ENCODE data around the gene WDR13. TPM values are rescaled to one million over a fixed set of nuclear protein-coding genes. Genes with fewer than 3 reads are reported as not detected.
"Not testable (repeated sequence)": the region's sequence is repeated elsewhere in the genome, so short reads cannot be mapped to it uniquely, and the experiment has no call there.

WDR13 gene
- polyA plus RNA-seq, 3 donors from 2014 or later: 67.1 to 78.1 (median 75.4) TPM

GRCh38 chrX:48649102-48649501 lies 51.8 kb downstream of the WDR13 start:
- Mint-ChIP-seq H3K36me3 (no peaks in the 10 kb centered on the region), H3K4me3 (no peak overlapping the region), H3K27me3 (ENCODE audit: low read depth in 3 of 3) (peaks cover 0 to 5% (median 1%) of the 10 kb centered on the region in 3 donors), H3K4me1 (no peaks in the 10 kb centered on the region), H3K9me3 (no peaks in the 10 kb centered on the region), H3K27ac (no peak overlapping the region)
- DNase-seq: no peak

DNA sequence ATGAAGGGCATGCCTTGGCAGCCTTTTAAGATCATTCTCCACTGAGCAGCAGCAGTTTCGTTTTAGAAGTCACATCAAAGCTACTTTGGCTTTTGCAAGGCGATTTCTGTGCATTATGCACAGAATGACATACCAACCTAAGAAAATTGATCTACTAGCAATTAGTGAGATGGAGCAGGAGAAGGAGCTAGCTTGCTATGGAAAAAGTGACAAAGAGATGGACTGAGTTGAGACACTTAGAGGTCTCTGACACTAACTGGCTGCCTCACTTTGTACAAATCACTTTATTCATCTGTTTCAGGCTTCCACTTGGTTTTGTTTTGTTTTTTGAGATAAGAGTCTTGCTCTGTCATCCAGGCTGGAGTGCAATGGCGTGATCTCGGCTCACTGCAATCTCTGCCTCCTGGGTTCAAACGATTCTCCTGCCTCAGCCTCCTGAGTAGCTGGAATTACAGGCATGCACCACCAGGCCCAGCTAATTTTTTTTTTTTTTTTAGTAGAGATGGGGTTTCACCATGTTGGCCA lies 54.8 kb downstream of the WDR13 start:
- not testable (repeated sequence) for H3K27me3 Mint-ChIP-seq (ENCODE audit: low read depth in 3 of 3); H3K27ac Mint-ChIP-seq; DNase-seq; H3K36me3 Mint-ChIP-seq; H3K9me3 Mint-ChIP-seq; H3K4me1 Mint-ChIP-seq; H3K4me3 Mint-ChIP-seq

- H3K9me3 Mint-ChIP-seq; H3K4me3 Mint-ChIP-seq; H3K36me3 Mint-ChIP-seq; H3K27ac Mint-ChIP-seq; DNase-seq; H3K27me3 Mint-ChIP-seq (ENCODE audit: low read depth in 3 of 3); H3K4me1 Mint-ChIP-seq: not testable (repeated sequence)
Measured at GRCh38 chrX:48654746-48655145, 57.5 kb downstream of the WDR13 start.

Other genes with a start within 250 kb of the WDR13 start
- not detected for gene SSX3, start 240.8 kb upstream of the WDR13 start, polyA plus RNA-seq
- not detected for gene SSX4, start 214.0 kb upstream of the WDR13 start, polyA plus RNA-seq
- gene SSX4B, start 185.5 kb upstream of the WDR13 start, polyA plus RNA-seq: not detected
- gene SLC38A5, start 127.2 kb upstream of the WDR13 start, polyA plus RNA-seq: 10 to 100 TPM; 24.3 to 48.0 (median 26.5) TPM
- 100 to 1,000 TPM in 1 of 3 donors, 10 to 100 TPM in 2; 73.5 to 115 (median 85.0) TPM for gene FTSJ1, start 121.3 kb upstream of the WDR13 start, polyA plus RNA-seq
- gene PORCN, start 88.5 kb upstream of the WDR13 start, polyA plus RNA-seq: 10 to 100 TPM; 13.1 to 29.8 (median 18.1) TPM
- 100 to 1,000 TPM; 184 to 314 (median 233) TPM for gene EBP, start 75.7 kb upstream of the WDR13 start, polyA plus RNA-seq
- gene TBC1D25, start 57.8 kb upstream of the WDR13 start, polyA plus RNA-seq: 10 to 100 TPM; 20.0 to 34.9 (median 30.6) TPM
- gene RBM3, start 23.0 kb upstream of the WDR13 start, polyA plus RNA-seq: 100 to 1,000 TPM; 251 to 286 (median 252) TPM
- 10 to 100 TPM; 15.2 to 43.0 (median 18.3) TPM for gene WAS, start 86.3 kb downstream of the WDR13 start, polyA plus RNA-seq
- 10 to 100 TPM; 13.0 to 18.5 (median 16.4) TPM for gene SUV39H1, start 99.2 kb downstream of the WDR13 start, polyA plus RNA-seq
- not detected for gene GLOD5, start 164.3 kb downstream of the WDR13 start, polyA plus RNA-seq
- under 1 TPM in 1 of 3 donors, not detected in 2; 0.28 TPM for gene GATA1, start 189.1 kb downstream of the WDR13 start, polyA plus RNA-seq
- 10 to 100 TPM; 13.2 to 22.9 (median 13.5) TPM for gene HDAC6, start 204.6 kb downstream of the WDR13 start, polyA plus RNA-seq
- gene ERAS, start 229.0 kb downstream of the WDR13 start, polyA plus RNA-seq: not detected
- under 1 TPM in 2 of 3 donors, not detected in 1; 0.20 to 0.32 TPM for gene PCSK1N, start 238.1 kb downstream of the WDR13 start, polyA plus RNA-seq

Measured in immature natural killer cell (primary cell).